GM23338 (cell line): ENCODE data around the gene KIF24. TPM values are rescaled to one million over a fixed set of nuclear protein-coding genes. Genes with fewer than 3 reads are reported as not detected.

Experiments
- ATAC-seq: fragments of 200-7000 bp; cut with Tn5 transposase; 3 replicates; pipeline ENCODE4 v1.9.1; 2020
- DNase-seq: peaks from one replicate; pipeline ENCODE4 v3.0.0-alpha.2; 2015; ENCODE audit warnings: low spot score
- H2AFZ ChIP-seq: fragments of 200-600 bp; sonication (generic); 2 replicates; pipeline ENCODE4 v1.8.0; 2016; ENCODE audit warnings: antibody characterized with exemption, mild to moderate bottlenecking, moderate library complexity
- H3F3A ChIP-seq: fragments of 200-600 bp; sonication (generic); replicated peaks from 2 replicates; pipeline ENCODE4 v1.8.0; 2017; ENCODE audit warnings: antibody characterized with exemption, mixed run types, low read depth
- H3K27ac ChIP-seq: fragments of 200-600 bp; sonication (generic); 2 replicates; pipeline ENCODE4 v1.6.1; 2016; ENCODE audit warnings: low read depth
- H3K27me3 ChIP-seq: fragments of 200-600 bp; sonication (generic); 2 replicates; pipeline ENCODE4 v1.8.0; 2016; ENCODE audit warnings: mild to moderate bottlenecking, mixed run types, moderate library complexity; ENCODE audit not compliant: insufficient read depth
- H3K36me3 ChIP-seq: fragments of 200-600 bp; sonication (generic); 2 replicates; pipeline ENCODE4 v1.8.0; 2016; ENCODE audit warnings: mild to moderate bottlenecking; ENCODE audit not compliant: insufficient read depth
- H3K4me1 ChIP-seq: fragments of 200-600 bp; sonication (generic); 2 replicates; pipeline ENCODE4 v1.8.0; 2016; ENCODE audit warnings: mild to moderate bottlenecking, moderate library complexity; ENCODE audit not compliant: insufficient read depth
- H3K4me2 ChIP-seq: fragments of 200-600 bp; sonication (generic); 2 replicates; pipeline ENCODE4 v1.7.1; 2017; ENCODE audit warnings: mixed run types
- H3K4me3 ChIP-seq: fragments of 200-600 bp; sonication (generic); 2 replicates; pipeline ENCODE4 v1.6.1; 2016; ENCODE audit warnings: mixed run types
- H3K79me2 ChIP-seq: fragments of 200-600 bp; sonication (generic); replicated peaks from 2 replicates; pipeline ENCODE4 v1.8.0; 2017; ENCODE audit warnings: mild to moderate bottlenecking; ENCODE audit not compliant: insufficient read depth
- H3K9me2 ChIP-seq: fragments of 200-600 bp; sonication (generic); 2 replicates; pipeline ENCODE4 v1.8.0; 2017; ENCODE audit not compliant: insufficient read depth
- H4K20me1 ChIP-seq: fragments of 200-600 bp; sonication (generic); replicated peaks from 2 replicates; pipeline ENCODE4 v1.8.0; 2017; ENCODE audit warnings: mild to moderate bottlenecking; ENCODE audit not compliant: insufficient read depth
- H3K27ac Mint-ChIP-seq: 2 replicates; pipeline ENCODE4 v1.8.0; 2020; ENCODE audit warnings: inconsistent platforms, mild to moderate bottlenecking, moderate library complexity, mixed read lengths
- H3K27me3 Mint-ChIP-seq: 3 replicates; pipeline ENCODE4 v1.8.0; 2022; ENCODE audit warnings: low read depth, mild to moderate bottlenecking, moderate library complexity, mixed read lengths, inconsistent platforms; ENCODE audit not compliant: insufficient read depth, poor library complexity
- H3K36me3 Mint-ChIP-seq: 3 replicates; pipeline ENCODE4 v1.8.0; 2021; ENCODE audit warnings: low read depth, mild to moderate bottlenecking, inconsistent platforms, moderate library complexity, mixed read lengths
- H3K4me1 Mint-ChIP-seq: 3 replicates; pipeline ENCODE4 v1.8.0; 2020; ENCODE audit warnings: mild to moderate bottlenecking, inconsistent platforms, mixed read lengths
- H3K4me3 Mint-ChIP-seq: 3 replicates; pipeline ENCODE4 v1.8.0; 2021; ENCODE audit warnings: moderate library complexity, mild to moderate bottlenecking, inconsistent platforms, mixed read lengths
- H3K9me3 Mint-ChIP-seq: 3 replicates; pipeline ENCODE4 v1.8.0; 2020; ENCODE audit warnings: moderate library complexity, mild to moderate bottlenecking, inconsistent platforms, mixed read lengths
- EZH2phosphoT487 ChIP-seq: fragments of 200-600 bp; sonication (generic); IDR thresholded peaks from one replicate; pipeline ENCODE4 v1.8.1; 2018; ENCODE audit warnings: antibody characterized with exemption; ENCODE audit not compliant: unreplicated experiment
- NANOG ChIP-seq: IDR thresholded peaks from 2 replicates; pipeline ENCODE4 v1.6.1; 2016; ENCODE audit warnings: antibody characterized with exemption, borderline replicate concordance
- STAT1 ChIP-seq: IDR thresholded peaks from one replicate; pipeline ENCODE4 v1.6.1; 2016; ENCODE audit warnings: antibody characterized with exemption; ENCODE audit not compliant: unreplicated experiment
- ZNF114 ChIP-seq: fragments of 250-450 bp; sonication (Bioruptor Pico); IDR thresholded peaks from 2 replicates; pipeline ENCODE4 v1.5.0; 2020; ENCODE audit warnings: mild to moderate bottlenecking, moderate library complexity
- polyA plus RNA-seq: library from polyadenylated mRNA; unstranded; fragments of >200 nt; fragmentation: Nextera tagmentation; extraction: Ambion mirVana; gene quantifications from 2 replicates; pipeline ENCODE4 v1.2.1, GENCODE V29; 2016
- total RNA-seq: library from RNA; depleted of rRNA; stranded (reverse); fragments of >200 nt; shearing (Covaris generic); gene quantifications from 2 replicates; pipeline ENCODE4 v1.2.3, GENCODE V29; 2014
- TF ChIP-seq, protein P1 (sequence below), 2 experiments: fragments of 200-600 bp in 1 of 2; sonication (generic) in 1 of 2; conservative IDR thresholded peaks; 2 replicates each; pipeline versions ENCODE4 v1.5.1 to v1.6.1; 2016 to 2017; ENCODE audit warnings: antibody characterized with exemption in 2 of 2, low read depth in 2 of 2, mild to moderate bottlenecking in 2 of 2, moderate library complexity in 1 of 2
- TF ChIP-seq, protein P2 (sequence below): IDR thresholded peaks from one replicate; pipeline ENCODE4 v1.6.1; 2018; ENCODE audit warnings: antibody characterized with exemption; ENCODE audit not compliant: unreplicated experiment
- TF ChIP-seq, protein P3 (sequence below): fragments of 250-450 bp; sonication (Bioruptor Pico); IDR thresholded peaks from 2 replicates; pipeline ENCODE4 v1.5.0; 2020; ENCODE audit warnings: mild to moderate bottlenecking, moderate library complexity
- TF ChIP-seq, protein P4 (sequence below): IDR thresholded peaks from 2 replicates; pipeline ENCODE4 v1.6.1; 2016; ENCODE audit warnings: antibody characterized with exemption

KIF24 gene
- total and polyA plus RNA-seq, 2 experiments from 2014 or later: 1.3 to 4.4 TPM

DNA sequence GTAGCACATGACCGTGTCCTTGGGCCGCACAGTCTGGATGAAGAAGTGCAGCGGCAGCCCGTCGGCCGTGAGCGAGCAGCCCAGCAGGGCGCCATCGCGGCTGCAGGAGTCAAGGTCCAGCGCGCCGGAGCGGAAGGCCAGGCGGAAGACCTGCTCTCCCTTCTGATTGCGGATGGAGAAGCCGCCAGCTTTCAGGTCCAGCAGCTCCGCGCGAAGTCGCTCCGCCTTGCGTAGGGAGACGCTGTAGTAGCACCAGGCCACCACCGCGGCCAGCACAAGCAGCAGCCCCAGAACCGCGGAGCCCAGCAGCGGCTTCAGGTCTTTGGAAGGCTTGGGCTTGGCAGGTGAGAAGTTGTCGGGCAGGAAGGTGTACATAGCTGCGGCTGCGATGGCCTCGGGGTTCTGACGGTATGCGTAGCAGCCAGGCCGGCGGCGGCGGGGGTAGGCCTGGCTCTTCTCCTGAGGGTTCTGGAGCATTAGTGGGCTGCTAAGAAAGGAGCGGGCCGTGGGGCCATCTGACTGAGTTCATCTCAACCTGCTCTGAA is 43.5 kb upstream of the KIF24 start:
- no peak overlapping the region for H3K4me3 ChIP-seq
- H3K9me2 ChIP-seq: no peaks in the 10 kb centered on the region
- H3K4me3 Mint-ChIP-seq: no peak overlapping the region
- no peaks in the 10 kb centered on the region for H3F3A ChIP-seq
- H3K36me3 ChIP-seq: no peaks in the 10 kb centered on the region
- peaks cover 41% of the 10 kb centered on the region for H3K36me3 Mint-ChIP-seq
- peaks cover 12% of the 10 kb centered on the region; the same call in 2 of the 3 replicates for H3K9me3 Mint-ChIP-seq
- peaks cover 19% of the 10 kb centered on the region for H3K4me1 ChIP-seq
- TF ChIP-seq, protein P1, sequence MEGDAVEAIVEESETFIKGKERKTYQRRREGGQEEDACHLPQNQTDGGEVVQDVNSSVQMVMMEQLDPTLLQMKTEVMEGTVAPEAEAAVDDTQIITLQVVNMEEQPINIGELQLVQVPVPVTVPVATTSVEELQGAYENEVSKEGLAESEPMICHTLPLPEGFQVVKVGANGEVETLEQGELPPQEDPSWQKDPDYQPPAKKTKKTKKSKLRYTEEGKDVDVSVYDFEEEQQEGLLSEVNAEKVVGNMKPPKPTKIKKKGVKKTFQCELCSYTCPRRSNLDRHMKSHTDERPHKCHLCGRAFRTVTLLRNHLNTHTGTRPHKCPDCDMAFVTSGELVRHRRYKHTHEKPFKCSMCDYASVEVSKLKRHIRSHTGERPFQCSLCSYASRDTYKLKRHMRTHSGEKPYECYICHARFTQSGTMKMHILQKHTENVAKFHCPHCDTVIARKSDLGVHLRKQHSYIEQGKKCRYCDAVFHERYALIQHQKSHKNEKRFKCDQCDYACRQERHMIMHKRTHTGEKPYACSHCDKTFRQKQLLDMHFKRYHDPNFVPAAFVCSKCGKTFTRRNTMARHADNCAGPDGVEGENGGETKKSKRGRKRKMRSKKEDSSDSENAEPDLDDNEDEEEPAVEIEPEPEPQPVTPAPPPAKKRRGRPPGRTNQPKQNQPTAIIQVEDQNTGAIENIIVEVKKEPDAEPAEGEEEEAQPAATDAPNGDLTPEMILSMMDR (conservative IDR thresholded peaks at IDR 0.05; ENCODE audit: low read depth in 2 of 2): peak in 1 of 2 experiments; percentile 20; a peak in 1 of 4 replicates
- TF ChIP-seq STAT1: no peak
- 0 out of 2 replicates have a peak, but pooled peaks cover 7% of the 10 kb centered on the region for H3K27me3 ChIP-seq
- H3K27ac ChIP-seq: no peak overlapping the region
- peak; percentile 85 for DNase-seq
- peaks cover 21% of the 10 kb centered on the region for H3K4me1 Mint-ChIP-seq
- H4K20me1 ChIP-seq: no peaks in the 10 kb centered on the region
- H3K79me2 ChIP-seq: no peaks in the 10 kb centered on the region
- H2AFZ ChIP-seq: no peak overlapping the region
- no peak overlapping the region for H3K4me2 ChIP-seq
- peaks cover 14% of the 10 kb centered on the region for H3K27me3 Mint-ChIP-seq
- ATAC-seq: peak; percentile 11
- H3K27ac Mint-ChIP-seq: no peak overlapping the region

DNA sequence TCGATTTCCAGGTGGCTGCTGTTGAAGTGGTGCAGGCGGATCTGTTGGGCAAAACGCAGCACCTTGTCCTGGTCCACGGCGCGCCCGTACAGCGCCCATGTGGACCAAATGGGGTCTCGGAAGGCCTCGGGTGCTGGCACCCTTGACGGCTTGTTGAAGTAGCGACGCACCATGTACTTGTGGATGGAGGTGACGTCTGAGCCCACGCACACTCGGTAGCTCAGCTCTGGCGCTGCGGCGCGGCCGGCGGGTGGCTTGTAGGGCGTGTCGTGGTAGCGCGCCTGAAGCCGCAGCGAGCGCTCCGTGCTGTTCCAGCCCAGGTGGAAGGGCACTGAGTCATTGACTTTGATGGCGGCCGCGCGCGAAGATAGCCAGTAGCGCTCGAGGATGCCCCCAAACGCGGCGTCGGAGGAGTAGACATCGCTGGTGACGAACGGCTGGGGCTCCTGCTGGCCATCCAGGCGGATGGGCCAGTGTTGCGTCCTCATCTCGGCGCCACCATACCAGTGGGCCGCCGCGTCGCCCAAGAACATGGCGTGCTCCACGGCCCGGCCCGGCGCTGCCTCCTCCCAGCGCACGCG is 42.9 kb upstream of the KIF24 start:
- Histone ChIP-seq H3K4me1 (peaks cover 19% of the 10 kb centered on the region), H4K20me1 (no peaks in the 10 kb centered on the region), H3K4me3 (no peak overlapping the region), H3K79me2 (no peaks in the 10 kb centered on the region), H3K4me2 (no peak overlapping the region), H3K36me3 (no peaks in the 10 kb centered on the region), H2AFZ (no peak overlapping the region), H3K9me2 (no peaks in the 10 kb centered on the region), H3F3A (no peaks in the 10 kb centered on the region), H3K27me3 (0 out of 2 replicates have a peak, but pooled peaks cover 7% of the 10 kb centered on the region), H3K27ac (no peak overlapping the region)
- Mint-ChIP-seq H3K9me3 (peaks cover 18% of the 10 kb centered on the region), H3K4me3 (no peak overlapping the region), H3K4me1 (peaks cover 21% of the 10 kb centered on the region), H3K36me3 (peaks cover 46% of the 10 kb centered on the region), H3K27me3 (peaks cover 11% of the 10 kb centered on the region), H3K27ac (no peak overlapping the region)
- DNase-seq (no peak), ATAC-seq (no peak)
- TF ChIP-seq NANOG (no peak), ZNF114 (no peak), STAT1 (no peak), EZH2phosphoT487 (no peak)
- TF ChIP-seq, protein P2, sequence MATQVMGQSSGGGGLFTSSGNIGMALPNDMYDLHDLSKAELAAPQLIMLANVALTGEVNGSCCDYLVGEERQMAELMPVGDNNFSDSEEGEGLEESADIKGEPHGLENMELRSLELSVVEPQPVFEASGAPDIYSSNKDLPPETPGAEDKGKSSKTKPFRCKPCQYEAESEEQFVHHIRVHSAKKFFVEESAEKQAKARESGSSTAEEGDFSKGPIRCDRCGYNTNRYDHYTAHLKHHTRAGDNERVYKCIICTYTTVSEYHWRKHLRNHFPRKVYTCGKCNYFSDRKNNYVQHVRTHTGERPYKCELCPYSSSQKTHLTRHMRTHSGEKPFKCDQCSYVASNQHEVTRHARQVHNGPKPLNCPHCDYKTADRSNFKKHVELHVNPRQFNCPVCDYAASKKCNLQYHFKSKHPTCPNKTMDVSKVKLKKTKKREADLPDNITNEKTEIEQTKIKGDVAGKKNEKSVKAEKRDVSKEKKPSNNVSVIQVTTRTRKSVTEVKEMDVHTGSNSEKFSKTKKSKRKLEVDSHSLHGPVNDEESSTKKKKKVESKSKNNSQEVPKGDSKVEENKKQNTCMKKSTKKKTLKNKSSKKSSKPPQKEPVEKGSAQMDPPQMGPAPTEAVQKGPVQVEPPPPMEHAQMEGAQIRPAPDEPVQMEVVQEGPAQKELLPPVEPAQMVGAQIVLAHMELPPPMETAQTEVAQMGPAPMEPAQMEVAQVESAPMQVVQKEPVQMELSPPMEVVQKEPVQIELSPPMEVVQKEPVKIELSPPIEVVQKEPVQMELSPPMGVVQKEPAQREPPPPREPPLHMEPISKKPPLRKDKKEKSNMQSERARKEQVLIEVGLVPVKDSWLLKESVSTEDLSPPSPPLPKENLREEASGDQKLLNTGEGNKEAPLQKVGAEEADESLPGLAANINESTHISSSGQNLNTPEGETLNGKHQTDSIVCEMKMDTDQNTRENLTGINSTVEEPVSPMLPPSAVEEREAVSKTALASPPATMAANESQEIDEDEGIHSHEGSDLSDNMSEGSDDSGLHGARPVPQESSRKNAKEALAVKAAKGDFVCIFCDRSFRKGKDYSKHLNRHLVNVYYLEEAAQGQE: no peak
- TF ChIP-seq, protein P3, sequence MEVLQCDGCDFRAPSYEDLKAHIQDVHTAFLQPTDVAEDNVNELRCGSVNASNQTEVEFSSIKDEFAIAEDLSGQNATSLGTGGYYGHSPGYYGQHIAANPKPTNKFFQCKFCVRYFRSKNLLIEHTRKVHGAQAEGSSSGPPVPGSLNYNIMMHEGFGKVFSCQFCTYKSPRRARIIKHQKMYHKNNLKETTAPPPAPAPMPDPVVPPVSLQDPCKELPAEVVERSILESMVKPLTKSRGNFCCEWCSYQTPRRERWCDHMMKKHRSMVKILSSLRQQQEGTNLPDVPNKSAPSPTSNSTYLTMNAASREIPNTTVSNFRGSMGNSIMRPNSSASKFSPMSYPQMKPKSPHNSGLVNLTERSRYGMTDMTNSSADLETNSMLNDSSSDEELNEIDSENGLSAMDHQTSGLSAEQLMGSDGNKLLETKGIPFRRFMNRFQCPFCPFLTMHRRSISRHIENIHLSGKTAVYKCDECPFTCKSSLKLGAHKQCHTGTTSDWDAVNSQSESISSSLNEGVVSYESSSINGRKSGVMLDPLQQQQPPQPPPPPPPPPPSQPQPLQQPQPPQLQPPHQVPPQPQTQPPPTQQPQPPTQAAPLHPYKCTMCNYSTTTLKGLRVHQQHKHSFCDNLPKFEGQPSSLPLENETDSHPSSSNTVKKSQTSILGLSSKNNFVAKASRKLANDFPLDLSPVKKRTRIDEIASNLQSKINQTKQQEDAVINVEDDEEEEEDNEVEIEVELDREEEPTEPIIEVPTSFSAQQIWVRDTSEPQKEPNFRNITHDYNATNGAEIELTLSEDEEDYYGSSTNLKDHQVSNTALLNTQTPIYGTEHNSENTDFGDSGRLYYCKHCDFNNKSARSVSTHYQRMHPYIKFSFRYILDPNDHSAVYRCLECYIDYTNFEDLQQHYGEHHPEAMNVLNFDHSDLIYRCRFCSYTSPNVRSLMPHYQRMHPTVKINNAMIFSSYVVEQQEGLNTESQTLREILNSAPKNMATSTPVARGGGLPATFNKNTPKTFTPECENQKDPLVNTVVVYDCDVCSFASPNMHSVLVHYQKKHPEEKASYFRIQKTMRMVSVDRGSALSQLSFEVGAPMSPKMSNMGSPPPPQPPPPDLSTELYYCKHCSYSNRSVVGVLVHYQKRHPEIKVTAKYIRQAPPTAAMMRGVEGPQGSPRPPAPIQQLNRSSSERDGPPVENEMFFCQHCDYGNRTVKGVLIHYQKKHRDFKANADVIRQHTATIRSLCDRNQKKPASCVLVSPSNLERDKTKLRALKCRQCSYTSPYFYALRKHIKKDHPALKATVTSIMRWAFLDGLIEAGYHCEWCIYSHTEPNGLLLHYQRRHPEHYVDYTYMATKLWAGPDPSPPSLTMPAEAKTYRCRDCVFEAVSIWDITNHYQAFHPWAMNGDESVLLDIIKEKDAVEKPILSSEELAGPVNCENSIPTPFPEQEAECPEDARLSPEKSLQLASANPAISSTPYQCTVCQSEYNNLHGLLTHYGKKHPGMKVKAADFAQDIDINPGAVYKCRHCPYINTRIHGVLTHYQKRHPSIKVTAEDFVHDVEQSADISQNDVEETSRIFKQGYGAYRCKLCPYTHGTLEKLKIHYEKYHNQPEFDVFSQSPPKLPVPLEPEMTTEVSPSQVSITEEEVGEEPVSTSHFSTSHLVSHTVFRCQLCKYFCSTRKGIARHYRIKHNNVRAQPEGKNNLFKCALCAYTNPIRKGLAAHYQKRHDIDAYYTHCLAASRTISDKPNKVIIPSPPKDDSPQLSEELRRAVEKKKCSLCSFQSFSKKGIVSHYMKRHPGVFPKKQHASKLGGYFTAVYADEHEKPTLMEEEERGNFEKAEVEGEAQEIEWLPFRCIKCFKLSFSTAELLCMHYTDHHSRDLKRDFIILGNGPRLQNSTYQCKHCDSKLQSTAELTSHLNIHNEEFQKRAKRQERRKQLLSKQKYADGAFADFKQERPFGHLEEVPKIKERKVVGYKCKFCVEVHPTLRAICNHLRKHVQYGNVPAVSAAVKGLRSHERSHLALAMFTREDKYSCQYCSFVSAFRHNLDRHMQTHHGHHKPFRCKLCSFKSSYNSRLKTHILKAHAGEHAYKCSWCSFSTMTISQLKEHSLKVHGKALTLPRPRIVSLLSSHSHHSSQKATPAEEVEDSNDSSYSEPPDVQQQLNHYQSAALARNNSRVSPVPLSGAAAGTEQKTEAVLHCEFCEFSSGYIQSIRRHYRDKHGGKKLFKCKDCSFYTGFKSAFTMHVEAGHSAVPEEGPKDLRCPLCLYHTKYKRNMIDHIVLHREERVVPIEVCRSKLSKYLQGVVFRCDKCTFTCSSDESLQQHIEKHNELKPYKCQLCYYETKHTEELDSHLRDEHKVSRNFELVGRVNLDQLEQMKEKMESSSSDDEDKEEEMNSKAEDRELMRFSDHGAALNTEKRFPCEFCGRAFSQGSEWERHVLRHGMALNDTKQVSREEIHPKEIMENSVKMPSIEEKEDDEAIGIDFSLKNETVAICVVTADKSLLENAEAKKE (CRISPR knock-in tag): no peak
- TF ChIP-seq, protein P4, sequence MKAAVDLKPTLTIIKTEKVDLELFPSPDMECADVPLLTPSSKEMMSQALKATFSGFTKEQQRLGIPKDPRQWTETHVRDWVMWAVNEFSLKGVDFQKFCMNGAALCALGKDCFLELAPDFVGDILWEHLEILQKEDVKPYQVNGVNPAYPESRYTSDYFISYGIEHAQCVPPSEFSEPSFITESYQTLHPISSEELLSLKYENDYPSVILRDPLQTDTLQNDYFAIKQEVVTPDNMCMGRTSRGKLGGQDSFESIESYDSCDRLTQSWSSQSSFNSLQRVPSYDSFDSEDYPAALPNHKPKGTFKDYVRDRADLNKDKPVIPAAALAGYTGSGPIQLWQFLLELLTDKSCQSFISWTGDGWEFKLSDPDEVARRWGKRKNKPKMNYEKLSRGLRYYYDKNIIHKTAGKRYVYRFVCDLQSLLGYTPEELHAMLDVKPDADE: no peak
